Left lung (tissue), 10 donors: Measurements from ENCODE around the gene NPBWR2. TPM values are rescaled to one million over a fixed set of nuclear protein-coding genes. Genes with fewer than 3 reads are reported as not detected.
A peak's percentile ranks its signal among the peaks of the same experiment; 100 is the strongest.

Source experiments
- ATAC-seq: fragments of 200-7000 bp; cut with Tn5 transposase; one replicate; pipeline ENCODE4 v1.9.1; 2020; ENCODE audit warnings: moderate library complexity
- DNase-seq, 4 donors: peaks; one replicate each; pipeline ENCODE4 v3.0.0-alpha.2; 2013 to 2020
- H3K27ac ChIP-seq, 2 donors: fragments of 200-600 bp; sonication (generic) in 1 of 2; one replicate each; pipeline versions ENCODE4 v1.5.0 to v1.8.0; 2020 to 2021
- H3K27me3 ChIP-seq, 2 donors: fragments of 200-600 bp; sonication (generic) in 1 of 2; one replicate each; pipeline versions ENCODE4 v1.5.0 to v1.8.0; 2020 to 2021
- H3K36me3 ChIP-seq, 2 donors: fragments of 200-600 bp; sonication (generic) in 1 of 2; one replicate each; pipeline versions ENCODE4 v1.5.0 to v1.8.0; 2020 to 2021
- H3K4me1 ChIP-seq, 2 donors: fragments of 200-600 bp; one replicate each; pipeline ENCODE4 v1.8.0; 2021
- H3K4me3 ChIP-seq, 2 donors: fragments of 200-600 bp; sonication (generic) in 1 of 2; one replicate each; pipeline versions ENCODE4 v1.5.0 to v1.8.0; 2020 to 2021; ENCODE audit warnings: mild to moderate bottlenecking in 1 of 2
- H3K9me3 ChIP-seq, 2 donors: fragments of 200-600 bp; sonication (generic) in 1 of 2; one replicate each; pipeline versions ENCODE4 v1.5.0 to v1.8.0; 2020 to 2021
- CTCF ChIP-seq, 2 donors: fragments of 200-600 bp; sonication (generic) in 1 of 2; IDR thresholded peaks; one replicate each; pipeline versions ENCODE4 v1.5.0 to v1.8.0; 2021; ENCODE audit warnings: antibody characterized with exemption in 2 of 2
- intact Hi-C, 2 donors: fragments of 100-400 bp; cut with DNase I; formaldehyde crosslinking; loops; one replicate each; pipeline versions ENCODE4 v1.11.2 to v1.14.2; 2022
- polyA plus RNA-seq, 6 donors: library from polyadenylated mRNA; unstranded; fragments of 120-200 nt; gene quantifications; one replicate each; pipeline ENCODE4 v1.2.1, GENCODE V29; 2013; ENCODE audit not compliant: insufficient read length in 6 of 6
- total RNA-seq, 2 donors: library from RNA; stranded (reverse); fragmentation: NEBNext Ultra II Directional; extraction: Animal tissue kit (Norgen Biotek cat#: 25700); gene quantifications; one replicate each; pipeline ENCODE4 v1.2.1, GENCODE V29; 2021
- donor health status: DM: no; HTN: yes; CAD: no.
- donor health status: DM: no; HTN: no; CAD: no.

NPBWR2 gene
- total and polyA plus RNA-seq, 8 donors: not detected

GRCh38 chr20:64069614-64070243 is 37.6 kb downstream of the NPBWR2 start:
- H3K27me3 ChIP-seq: no peaks in the 10 kb centered on the region
- TF ChIP-seq CTCF (IDR thresholded peaks at IDR 0.05): peak; percentile 59 to 80
- no peaks in the 10 kb centered on the region for H3K9me3 ChIP-seq
- H3K4me1 ChIP-seq: peaks cover 0 to 20% of the 10 kb centered on the region in 2 donors
- intact Hi-C loops: no loop called here
- peaks cover 0 to 34% of the 10 kb centered on the region in 2 donors for H3K36me3 ChIP-seq
- H3K27ac ChIP-seq: no peak overlapping the region
- no peak overlapping the region for H3K4me3 ChIP-seq
- no peak for DNase-seq
- ATAC-seq: peak; percentile 30

GRCh38 chr20:64069209-64069613 is 38.2 kb downstream of the NPBWR2 start:
- Histone ChIP-seq H3K27me3 (no peaks in the 10 kb centered on the region), H3K4me3 (no peak overlapping the region), H3K36me3 (peaks cover 0 to 29% of the 10 kb centered on the region in 2 donors), H3K27ac (no peak overlapping the region), H3K9me3 (no peaks in the 10 kb centered on the region), H3K4me1 (peaks cover 4 to 24% of the 10 kb centered on the region in 2 donors)
- TF ChIP-seq CTCF (IDR thresholded peaks at IDR 0.05): no peak
- no peak for DNase-seq
- ATAC-seq: no peak
- intact Hi-C loops: no loop called here

GRCh38 chr20:64068386-64069208 is 38.8 kb downstream of the NPBWR2 start:
- peaks cover 0 to 23% of the 10 kb centered on the region in 2 donors for H3K36me3 ChIP-seq
- no peak overlapping the region for H3K27ac ChIP-seq
- DNase-seq: no peak
- peaks cover 10 to 30% of the 10 kb centered on the region in 2 donors for H3K4me1 ChIP-seq
- intact Hi-C loops: no loop called here
- H3K4me3 ChIP-seq: no peak overlapping the region
- ATAC-seq: no peak
- H3K9me3 ChIP-seq: no peaks in the 10 kb centered on the region
- no peak for TF ChIP-seq CTCF (IDR thresholded peaks at IDR 0.05)
- no peaks in the 10 kb centered on the region for H3K27me3 ChIP-seq

- no peaks in the 10 kb centered on the region for H3K27me3 ChIP-seq
- intact Hi-C loops: no loop called here
- no peak for ATAC-seq
- TF ChIP-seq CTCF (IDR thresholded peaks at IDR 0.05): no peak
- H3K4me3 ChIP-seq: no peak overlapping the region
- no peak for DNase-seq
- peaks cover 10 to 35% of the 10 kb centered on the region in 2 donors for H3K4me1 ChIP-seq
- H3K9me3 ChIP-seq: no peaks in the 10 kb centered on the region
- peaks cover 0 to 15% of the 10 kb centered on the region in 2 donors for H3K36me3 ChIP-seq
- no peak overlapping the region for H3K27ac ChIP-seq
Observed at GRCh38 chr20:64067733-64068307, 39.5 kb downstream of the NPBWR2 start.
